GM18520 (cell line): Measurements from ENCODE around the gene SARDH.

ENCODE experiments used
- ATAC-seq: cut with Tn5 transposase; IDR thresholded peaks from one replicate; pipeline ENCODE4 v1.9.1; 2021; ENCODE audit not compliant: unreplicated experiment

The SARDH gene

GRCh38 chr9:133654736-133655657 is 83.2 kb downstream of the SARDH start:
- ATAC-seq = no peak

DNA sequence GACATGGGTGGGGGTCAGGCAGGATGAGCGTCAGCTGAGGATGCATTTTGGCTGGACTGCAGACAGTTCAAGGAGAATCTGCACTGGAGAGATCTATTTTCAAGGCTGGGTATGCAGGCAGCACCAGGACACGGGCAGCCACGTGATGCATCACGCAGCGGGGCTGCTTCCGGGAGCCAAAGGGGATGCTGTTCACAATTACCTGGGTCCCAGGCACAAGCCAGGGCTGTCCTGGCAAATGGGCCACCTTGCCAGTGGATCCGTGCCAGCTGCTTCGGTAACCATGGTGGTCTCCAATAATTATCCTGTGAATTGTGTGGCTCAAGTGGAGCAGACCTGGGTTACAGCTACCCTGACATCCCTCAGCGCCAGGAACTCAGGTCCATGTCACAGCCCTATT is 84.5 kb downstream of the SARDH start:
- no peak for ATAC-seq

DNA sequence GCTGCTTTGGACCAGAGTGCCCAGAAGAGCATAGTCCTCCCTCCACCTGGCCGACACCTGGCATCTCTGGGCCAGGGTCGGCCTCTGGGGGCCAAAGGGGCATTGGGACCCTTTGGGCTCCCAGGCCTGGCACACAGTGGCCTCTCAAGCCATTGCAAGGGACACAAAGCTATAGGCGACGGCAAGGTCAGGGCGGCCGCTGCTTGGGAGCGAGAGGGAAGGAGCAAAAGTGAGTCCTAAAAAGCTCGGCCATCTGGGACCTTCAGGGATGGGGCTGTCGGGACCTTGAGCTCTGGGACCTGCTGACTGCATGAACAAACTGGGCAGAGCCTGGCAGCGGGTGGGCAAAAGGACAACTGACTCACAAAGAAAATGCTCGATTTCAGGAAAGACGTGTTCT is 88.1 kb downstream of the SARDH start:
- no peak for ATAC-seq

- ATAC-seq = no peak
Observed at GRCh38 chr9:133649194-133649593, 89.0 kb downstream of the SARDH start.

DNA sequence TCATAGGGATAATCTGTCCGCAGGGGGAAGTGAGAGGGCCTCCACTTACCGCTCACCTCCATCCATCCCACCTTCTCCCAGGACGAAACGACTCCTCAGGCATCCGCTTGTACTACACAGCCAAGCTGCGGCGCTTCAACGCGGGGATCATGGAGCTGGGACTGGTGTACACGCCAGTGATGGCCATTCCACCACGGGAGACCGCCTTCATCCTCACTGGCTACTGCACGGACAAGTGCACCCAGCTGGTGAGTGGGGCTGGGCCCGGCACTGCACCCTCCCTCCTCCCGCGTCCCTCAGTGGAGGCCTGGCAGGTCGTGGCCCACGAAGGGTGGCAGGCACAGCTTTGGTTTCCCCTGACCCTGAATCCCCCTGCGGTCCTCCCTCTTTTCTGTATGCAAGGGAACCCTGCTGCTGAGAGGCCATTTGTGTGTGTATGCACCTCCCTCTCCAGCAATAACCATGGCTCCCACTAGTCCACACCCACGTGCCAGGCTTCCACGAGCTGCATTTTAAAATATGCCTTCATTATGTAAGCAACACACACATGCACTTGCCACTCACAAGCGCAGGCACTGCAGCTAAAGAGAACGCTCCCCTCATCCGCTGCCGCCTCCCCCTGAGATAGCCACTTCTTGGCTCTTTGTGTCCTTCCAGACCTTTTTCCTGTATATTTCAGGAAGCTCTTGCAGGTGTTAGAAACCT is 90.2 kb downstream of the SARDH start:
- no peak for ATAC-seq

- ATAC-seq = no peak
Observed at GRCh38 chr9:133647148-133647547, 91.0 kb downstream of the SARDH start.

DNA sequence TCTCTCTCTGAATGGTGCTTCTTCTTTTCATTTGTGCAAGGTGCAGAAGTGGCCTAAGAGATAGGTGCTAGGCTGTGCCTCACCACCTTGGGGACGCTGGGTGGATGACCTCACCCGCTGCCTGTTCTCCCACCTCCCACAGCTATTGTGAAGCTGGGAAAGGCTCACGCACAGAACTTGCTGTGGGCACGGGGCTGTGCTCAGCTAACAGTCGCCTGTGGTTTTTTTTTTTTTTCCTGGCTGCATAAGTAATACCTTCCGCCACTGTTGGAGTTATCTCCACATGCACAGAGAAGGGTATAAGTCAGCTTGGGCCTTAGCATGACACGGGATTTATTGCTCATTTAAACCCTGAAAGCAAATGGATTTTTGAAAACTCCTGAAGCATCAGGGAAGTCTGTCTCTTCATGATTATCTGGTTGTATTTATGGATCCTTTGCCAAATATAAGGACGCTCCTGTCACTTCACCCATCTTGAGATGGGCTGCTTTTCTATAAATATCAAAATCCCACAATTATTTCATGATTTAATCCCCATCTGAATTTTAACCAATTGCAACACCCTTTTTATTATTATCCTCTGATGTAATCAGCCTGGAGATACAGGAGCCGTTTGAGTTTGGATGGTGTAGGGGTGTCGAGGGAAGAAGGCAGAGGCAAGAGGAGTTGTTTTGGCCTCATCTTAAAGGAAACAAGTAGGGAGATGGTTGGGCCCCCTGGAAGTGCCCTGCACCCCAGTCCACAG is 93.0 kb downstream of the SARDH start:
- ATAC-seq = no peak

- ATAC-seq = no peak
Observed at GRCh38 chr9:133643978-133644760, 94.0 kb downstream of the SARDH start.

- no peak for ATAC-seq
Observed at GRCh38 chr9:133643362-133643755, 94.8 kb downstream of the SARDH start.

GRCh38 chr9:133642708-133643361 is 95.3 kb downstream of the SARDH start:
- no peak for ATAC-seq

DNA sequence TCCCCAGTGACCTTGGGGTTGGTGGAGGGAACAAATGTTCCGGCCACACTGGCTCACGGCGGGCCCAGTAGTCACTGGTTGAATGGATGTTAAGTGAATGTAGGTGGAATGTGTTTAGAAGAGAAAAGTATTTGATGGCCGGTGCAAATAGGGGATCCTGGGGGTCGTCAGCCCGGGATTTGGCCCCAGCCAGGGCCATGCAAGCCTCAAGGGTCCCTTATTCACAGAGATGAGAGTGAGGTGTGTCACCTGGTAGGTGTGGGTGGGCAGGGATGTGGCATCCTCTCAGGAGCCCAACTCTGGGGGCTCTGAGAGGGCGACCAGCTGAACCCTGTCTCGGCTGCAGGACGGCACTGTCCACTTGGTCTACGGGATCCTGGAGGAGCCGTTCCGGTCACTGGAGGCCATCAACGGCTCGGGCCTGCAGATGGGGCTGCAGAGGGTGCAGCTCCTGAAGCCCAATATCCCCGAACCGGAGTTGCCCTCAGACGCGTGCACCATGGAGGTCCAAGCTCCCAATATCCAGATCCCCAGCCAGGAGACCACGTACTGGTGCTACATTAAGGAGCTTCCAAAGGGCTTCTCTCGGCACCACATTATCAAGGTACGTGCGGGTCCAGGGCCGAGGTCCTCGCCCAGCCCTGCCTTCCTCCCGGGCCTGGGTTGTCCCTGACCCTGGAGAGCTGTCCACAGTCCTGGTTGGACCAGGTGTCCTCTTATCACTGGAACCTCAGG is 96.1 kb downstream of the SARDH start:
- ATAC-seq = no peak

DNA sequence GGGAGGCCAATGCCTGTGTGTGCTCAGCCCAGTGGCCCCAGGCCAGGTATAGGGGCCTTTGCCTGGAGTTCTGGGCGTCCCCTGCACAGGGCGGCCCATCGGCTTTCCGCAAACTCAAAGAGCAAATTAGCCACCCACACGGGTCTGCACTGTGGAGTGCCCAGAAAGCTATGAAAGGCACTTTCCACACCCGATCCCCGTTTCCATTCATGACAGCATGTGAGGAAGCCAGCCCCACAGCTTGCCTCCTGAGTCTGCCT is 96.8 kb downstream of the SARDH start:
- no peak for ATAC-seq

- ATAC-seq = no peak
Observed at GRCh38 chr9:133640580-133641395, 97.4 kb downstream of the SARDH start.

DNA sequence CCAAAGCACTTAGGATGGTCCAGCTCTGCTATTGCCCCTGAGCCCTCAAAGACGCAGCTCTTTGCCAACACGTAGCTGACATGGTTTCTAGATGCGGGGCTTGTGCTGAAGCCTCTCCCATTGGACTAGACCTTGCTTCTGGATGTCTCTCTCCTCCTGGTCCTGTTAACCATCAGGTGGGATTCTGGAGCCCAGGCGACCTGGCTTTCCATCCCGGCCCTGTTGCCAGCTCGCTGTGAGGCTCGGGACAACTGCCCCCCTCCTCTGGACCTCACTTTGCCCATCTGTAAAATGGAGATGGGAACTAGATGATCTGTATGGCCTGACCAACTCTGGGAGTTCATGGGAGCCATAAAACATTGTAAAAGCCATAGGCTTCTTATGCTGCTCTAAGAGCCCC is 98.0 kb downstream of the SARDH start:
- no peak for ATAC-seq

- ATAC-seq = no peak
Observed at GRCh38 chr9:133639613-133640012, 98.5 kb downstream of the SARDH start.

DNA sequence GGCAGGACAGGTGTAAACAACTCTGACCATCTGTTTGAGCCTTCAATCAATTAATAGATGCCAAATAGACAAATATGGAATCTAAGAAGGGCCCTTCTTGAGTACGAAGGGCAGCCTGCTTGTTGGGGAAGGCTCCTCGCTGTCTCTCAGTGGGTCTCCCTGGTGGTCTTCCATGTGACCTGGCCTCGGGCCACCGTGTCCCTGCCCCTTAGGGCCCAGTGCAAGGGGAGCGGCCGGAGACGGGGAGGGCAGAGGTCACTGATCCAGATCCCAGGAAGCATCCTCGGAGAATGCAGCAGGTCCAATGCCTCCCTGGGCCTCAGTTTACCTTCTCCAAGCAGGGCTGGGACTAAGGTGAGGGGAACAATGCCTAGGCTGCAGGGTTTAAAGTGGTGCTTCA is 99.4 kb downstream of the SARDH start:
- no peak for ATAC-seq

DNA sequence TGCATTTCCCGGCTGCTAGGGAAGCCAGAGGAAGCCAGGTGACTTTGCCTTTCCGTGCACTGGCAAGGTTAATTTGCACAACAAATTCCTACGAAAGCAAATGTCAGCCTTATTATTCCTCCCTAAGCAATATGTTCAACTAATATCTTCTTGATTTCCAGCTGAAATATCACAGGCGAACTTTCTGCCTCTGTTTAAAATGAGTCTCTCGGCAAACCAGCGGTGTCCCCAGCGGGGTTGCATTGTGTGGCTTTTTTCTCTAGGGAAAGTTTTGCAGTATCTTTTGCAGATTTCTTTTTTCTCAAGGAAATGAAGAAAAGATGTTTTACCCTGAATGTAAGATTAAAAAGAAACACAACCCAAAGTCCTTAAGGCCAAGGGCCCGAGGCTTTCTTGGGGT is 100.1 kb downstream of the SARDH start:
- no peak for ATAC-seq

DNA sequence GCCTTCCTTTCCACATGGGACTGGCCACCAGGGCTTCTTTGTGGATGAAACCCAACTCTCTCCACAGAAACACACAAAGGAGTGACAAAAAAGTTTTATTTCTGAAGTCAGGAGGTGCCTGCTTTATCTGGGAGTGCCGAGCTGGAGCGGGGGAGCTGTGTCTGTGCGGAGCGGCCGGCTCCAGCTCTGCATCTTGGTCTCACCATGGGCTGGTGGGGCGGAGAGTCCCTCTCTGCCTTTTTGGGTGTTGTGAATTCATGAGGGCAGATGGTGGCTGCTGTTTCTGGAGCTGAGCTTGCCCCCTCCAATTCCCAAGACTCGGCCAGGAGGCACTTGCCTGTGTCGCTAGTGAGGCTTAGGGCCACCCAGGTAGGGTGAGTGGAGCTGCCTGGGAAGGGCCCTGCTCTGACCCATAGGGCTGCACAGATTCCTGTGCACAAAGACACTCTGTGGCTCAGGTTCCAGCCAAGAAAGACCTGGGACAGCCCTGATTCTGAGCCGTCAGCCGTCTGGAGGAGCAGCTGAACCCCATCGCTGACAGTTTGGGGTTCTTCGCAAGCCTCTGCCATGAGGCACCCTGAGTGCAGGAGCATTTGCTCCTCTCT is 100.6 kb downstream of the SARDH start:
- ATAC-seq = no peak

DNA sequence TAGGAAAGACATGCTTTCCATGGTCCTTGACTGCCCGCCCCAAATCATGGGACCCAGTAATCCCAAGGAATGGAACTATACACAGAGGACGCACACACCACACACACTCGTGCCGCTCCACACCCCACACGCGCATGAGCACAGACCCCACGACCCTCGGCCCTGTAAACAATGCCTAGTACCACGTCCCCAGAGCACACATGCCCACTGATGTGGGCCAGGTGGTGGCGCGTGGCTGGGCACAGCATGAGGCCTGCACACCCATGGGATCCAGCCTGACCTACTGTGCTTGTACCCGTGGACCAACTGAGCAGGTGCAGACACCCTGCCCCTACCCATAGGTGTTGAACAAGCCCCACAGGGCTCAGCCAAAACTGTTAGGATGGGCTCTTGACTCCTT is 101.2 kb downstream of the SARDH start:
- ATAC-seq = no peak
